Stimulated activated CD4-positive, alpha-beta T cell treated with anti-CD3 and anti-CD28 coated beads, Interleukin-1b, Interleukin-23, amount 100 ng/mL, for 1 hour (primary cell): Measurements from ENCODE around the gene SUSD3.

Experiments used
- DNase-seq, 2 donors: peaks; one replicate each; pipeline ENCODE4 v3.0.0-alpha.2; 2020; ENCODE audit warnings: low read depth in 2 of 2

The SUSD3 gene

GRCh38 chr9:93052791-93053540 is 5.5 kb upstream of the SUSD3 start:
- DNase-seq = no peak

- DNase-seq = no peak
Measured at GRCh38 chr9:93053781-93054331, 4.6 kb upstream of the SUSD3 start.

DNA sequence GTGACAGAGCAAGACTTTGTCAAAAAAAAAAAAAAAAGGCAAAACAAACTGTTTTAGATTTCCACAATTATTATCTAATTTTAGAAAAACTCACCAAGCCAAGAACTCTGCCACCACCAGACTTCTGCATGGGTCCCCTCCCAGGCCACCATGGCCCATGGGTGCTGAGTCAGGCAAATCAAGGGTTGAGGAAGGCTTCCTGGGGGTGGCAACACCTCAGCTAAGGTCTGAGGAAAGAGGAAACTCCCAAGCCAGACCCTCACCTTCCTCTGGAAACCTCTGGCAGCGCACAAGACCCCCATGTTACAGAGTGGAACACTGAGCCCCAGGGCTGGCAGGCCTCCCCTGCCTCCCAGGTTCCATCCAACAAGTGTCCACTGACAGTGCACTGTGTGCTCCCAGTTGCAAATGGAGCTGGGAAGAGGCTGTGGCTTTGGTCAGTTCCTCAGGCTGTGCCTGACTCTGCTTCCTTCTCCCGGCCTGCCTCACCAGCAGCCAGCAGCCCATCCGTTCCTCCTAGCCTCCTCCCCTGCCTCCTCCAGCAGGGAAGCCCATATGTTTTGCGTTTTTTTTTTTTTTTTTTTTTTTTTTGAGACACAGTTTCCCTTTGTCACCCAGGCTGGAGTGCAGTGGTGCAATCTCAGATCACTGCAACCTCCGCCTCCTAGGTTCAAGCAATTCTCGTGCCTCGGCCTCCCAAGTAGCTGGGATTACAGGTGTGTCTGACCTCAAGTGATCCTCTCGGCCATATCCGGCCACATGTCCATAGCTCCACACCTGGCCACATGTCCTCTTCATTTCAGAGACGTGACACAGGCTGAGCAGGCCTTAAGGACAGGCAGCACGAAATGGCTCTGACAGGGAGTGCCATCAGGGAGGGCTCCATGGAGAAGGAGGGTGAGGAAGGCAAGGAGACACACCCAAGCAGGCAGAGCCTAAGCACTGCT is 3.5 kb upstream of the SUSD3 start:
- DNase-seq = no peak

DNA sequence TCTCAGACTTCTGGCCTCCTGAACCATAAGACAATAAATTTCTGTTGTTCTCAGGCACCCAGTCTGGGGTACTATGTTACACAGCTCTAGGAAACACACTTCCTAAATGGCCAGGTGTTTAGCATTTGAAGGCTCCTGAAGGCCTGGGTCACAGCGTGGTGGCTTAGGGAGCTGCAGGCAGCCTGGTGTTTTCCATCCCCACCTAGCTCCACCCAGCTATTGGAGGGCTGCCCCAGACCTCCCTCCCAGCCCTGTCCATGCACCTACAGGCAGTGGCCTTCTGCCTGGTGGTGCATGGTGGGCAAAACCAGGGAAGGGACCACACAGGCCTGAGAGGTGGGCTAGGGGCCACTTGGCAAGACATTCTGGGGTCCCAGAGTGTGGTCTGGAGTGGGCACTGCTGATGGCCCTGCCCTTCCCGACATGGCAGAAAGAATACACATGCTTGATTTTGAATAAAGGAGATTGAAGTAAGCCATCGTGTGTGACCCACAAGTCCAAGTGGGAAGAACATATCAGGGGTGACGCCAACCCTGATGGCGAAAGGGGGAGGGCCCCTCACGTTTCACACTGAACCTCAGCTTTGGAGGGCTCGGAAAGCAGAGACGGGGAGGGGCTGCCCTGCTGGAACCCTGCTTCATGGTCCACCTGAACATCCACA is 1.3 kb upstream of the SUSD3 start:
- no peak for DNase-seq

GRCh38 chr9:93057703-93058354 is 672 bp upstream of the SUSD3 start:
- DNase-seq = no peak

DNA sequence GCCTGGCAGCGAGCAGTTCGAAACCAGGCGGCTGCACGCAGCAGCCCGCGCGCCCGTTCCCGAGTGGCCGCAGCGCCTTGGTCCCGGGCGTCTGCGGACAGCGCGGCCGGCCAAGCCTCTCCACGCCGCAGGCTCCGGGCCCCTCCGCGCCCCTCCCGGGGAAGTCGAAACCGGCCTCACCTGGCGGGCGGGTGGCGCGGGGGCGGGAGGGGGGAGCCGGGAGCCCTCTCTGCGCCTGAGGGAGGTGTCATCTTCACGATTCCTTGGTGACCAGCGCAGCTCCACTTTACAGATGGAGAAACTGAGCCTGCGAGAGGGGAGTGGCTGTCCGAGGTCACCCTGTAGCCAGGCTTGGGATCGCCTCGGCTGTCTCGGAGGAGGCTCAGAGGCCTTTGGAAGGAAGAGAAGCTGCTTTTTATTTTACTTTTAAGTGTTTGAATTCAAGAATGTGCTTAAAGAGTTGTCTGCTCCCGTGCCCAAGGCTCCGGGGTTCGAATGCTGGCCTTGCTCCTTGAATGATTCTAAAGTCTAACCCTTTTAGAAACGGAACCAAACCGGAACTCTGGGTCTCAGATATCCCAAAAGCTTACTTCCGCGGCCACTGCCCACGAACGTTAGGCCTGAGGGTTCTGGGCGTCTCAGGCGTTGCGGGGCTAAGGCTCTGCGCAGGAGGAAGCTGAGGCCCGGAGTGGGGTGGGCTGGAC is 662 bp downstream of the SUSD3 start:
- no peak for DNase-seq

DNA sequence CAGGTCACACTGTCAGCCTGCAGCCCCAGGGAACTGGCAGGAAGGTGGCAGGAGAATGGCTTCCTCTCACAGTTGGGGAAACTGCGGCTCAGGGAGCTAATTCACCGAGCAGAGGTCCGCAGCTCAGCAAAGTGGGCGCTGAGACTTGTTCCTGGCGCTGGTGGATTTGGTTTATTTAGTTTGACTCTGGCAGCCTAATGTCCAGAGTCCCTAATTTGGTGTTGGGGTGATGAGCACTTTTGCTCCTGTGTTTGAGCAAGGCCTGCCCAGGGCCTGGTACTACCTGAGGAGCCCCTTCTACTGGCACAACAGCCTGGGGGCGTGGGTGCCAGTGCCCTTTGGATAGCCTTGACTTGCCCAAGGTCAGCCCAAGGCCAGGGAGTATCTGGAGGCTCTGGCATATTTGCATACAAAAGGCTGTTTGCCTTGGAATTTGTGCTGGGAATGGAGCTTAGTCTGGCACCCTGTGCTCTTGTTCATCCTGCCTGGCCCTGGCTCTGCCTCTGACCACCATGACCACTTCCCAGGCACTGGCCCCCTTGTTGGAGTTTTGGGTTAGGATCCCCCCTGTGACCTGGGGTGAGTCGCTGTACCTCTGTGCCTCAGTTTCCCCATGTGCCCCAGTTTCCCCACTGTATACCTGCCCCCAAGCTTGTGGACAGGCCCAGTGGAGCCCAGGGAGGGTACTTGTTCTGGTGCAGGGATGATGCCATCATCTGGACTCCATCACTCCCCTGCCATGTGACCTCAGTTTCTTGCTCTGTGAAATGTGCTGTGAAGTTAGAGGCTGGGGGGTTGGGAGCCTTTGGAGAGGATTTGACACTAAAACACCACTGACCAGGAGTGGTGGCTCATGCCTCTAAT is 1.4 kb downstream of the SUSD3 start:
- no peak for DNase-seq

DNA sequence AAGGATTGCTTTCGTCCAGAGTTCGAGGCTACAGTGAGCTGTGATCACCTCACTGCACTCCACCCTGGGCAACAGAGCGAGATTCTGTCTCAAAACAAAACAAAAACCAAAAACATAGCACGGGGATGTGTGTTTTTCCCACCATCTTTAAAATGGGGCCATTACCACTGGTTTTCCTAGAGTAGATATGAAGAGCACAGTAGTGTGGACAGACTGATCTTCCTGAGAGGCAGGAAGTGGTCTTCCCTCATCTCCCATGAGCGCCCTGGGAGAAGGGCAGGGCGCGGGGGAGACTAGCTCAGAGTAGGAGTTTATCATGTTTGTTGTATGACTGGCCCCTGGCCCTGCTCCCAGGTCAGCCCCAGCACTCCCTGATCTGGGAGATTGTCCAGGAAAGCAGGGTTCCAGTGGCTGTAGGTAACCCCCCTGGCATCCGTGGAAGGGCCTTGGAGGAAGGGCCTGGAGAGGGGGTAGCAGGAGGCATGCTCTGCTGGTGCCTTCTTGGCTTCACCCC is 2.3 kb downstream of the SUSD3 start:
- no peak for DNase-seq

- DNase-seq = no peak
Measured at GRCh38 chr9:93061260-93061751, 2.8 kb downstream of the SUSD3 start.

- no peak for DNase-seq
Measured at GRCh38 chr9:93061791-93062763, 3.6 kb downstream of the SUSD3 start.

- DNase-seq = peak; percentile 47 to 71
Measured at GRCh38 chr9:93064392-93065134, 6.1 kb downstream of the SUSD3 start.

DNA sequence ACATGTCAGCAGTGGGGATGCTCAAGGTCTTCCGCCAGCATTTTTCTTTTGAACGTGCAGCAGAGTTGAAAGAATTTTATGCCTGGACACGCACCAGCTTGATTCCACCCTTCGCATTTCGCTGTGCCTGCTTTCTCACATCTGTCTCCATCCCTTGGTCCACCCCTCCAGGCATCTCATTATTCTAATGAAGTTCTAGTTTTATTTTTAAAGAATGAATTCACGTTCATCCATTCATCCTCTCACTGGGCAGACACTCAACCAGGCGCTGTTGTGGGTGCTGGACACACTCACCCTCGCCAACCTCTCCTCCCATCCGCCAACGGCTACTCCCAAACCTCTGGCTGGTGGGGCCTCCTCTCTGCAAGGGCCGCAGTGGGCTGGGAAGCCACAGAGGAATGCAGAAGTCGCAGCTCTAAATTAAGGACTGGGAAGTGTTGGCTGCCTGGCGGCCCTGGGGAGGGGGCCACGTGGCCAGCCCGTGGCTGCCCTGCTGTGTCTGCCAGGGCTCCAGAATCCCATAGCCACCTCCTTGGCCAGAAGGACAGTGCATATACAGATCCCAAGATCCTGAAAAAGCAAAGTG is 6.7 kb downstream of the SUSD3 start:
- DNase-seq = no peak

GRCh38 chr9:93066978-93067603 is 8.6 kb downstream of the SUSD3 start:
- no peak for DNase-seq

DNA sequence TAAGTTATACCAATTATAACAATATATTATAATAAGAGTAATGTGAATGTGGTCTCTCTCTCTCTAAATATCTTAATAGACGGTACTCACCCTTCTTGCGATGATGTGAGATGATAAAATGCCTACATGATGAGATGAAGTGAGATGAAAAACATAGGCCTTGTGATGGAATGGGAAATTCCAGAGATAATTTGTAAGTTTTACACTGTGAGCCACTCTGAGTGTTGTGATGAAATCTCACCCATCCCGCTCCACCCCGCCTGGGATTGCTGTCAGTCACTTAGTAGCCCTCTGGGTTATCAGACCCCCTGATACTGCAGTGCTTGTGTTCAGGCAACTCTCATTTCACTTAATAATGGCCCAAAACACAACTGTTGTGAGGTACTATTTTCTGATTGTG is 10.5 kb downstream of the SUSD3 start:
- no peak for DNase-seq

- no peak for DNase-seq
Measured at GRCh38 chr9:93071464-93071863, 13.0 kb downstream of the SUSD3 start.

GRCh38 chr9:93072383-93072795 is 13.9 kb downstream of the SUSD3 start:
- no peak for DNase-seq
